Esophagus muscularis mucosa (tissue), 4 donors: ENCODE data around the gene NECTIN1. TPM values are rescaled to one million over a fixed set of nuclear protein-coding genes. Genes with fewer than 3 reads are reported as not detected.

ENCODE experiments used
- DNase-seq: peaks from one replicate; pipeline ENCODE4 v3.0.0-alpha.2; 2017; ENCODE audit errors: extremely low spot score
- H3K27ac ChIP-seq, 4 donors: fragments of 200-600 bp; sonication (generic); replicated peaks in 1 of 4; 1 replicate in 3 of 4; 2 replicates in 1 of 4; pipeline ENCODE4 v1.5.1; 2016 to 2019; ENCODE audit warnings: mild to moderate bottlenecking in 1 of 4
- H3K27me3 ChIP-seq, 4 donors: fragments of 200-600 bp; sonication (generic); one replicate each; pipeline versions ENCODE4 v1.5.1 to v1.6.0; 2016 to 2019
- H3K36me3 ChIP-seq, 4 donors: fragments of 200-600 bp; sonication (generic); one replicate each; pipeline ENCODE4 v1.5.1; 2016 to 2019
- H3K4me1 ChIP-seq, 4 donors: fragments of 200-600 bp; sonication (generic); one replicate each; pipeline ENCODE4 v1.5.1; 2016 to 2019
- H3K4me3 ChIP-seq, 4 donors: fragments of 200-600 bp; sonication (generic); 1 replicate in 2 of 4; 2 replicates in 2 of 4; pipeline ENCODE4 v1.5.1; 2016 to 2019; ENCODE audit warnings: mild to moderate bottlenecking in 4 of 4, moderate library complexity in 1 of 4
- H3K9me3 ChIP-seq, 4 donors: fragments of 200-600 bp; sonication (generic); 1 replicate in 3 of 4; 2 replicates in 1 of 4; pipeline ENCODE4 v1.5.1; 2016 to 2019
- EP300 ChIP-seq: sonication (generic); formaldehyde crosslinking; IDR thresholded peaks from one replicate; pipeline ENCODE4 v1.6.1; 2017; ENCODE audit warnings: antibody characterized with exemption
- POLR2A ChIP-seq: fragments of 450-650 bp; IDR thresholded peaks from one replicate; pipeline ENCODE4 v1.6.1; 2017; ENCODE audit warnings: antibody characterized with exemption, moderate library complexity, mild to moderate bottlenecking, low read depth
- POLR2AphosphoS5 ChIP-seq, 2 donors: sonication (generic); formaldehyde crosslinking; IDR thresholded peaks; one replicate each; pipeline ENCODE4 v1.6.1; 2017; ENCODE audit warnings: antibody characterized with exemption in 2 of 2
- WGBS: methylation state at CpG from one replicate; pipeline ENCODE4 v1.1.5; 2018; 5-methylcytosine and 5-hydroxymethylcytosine counted together
- intact Hi-C: fragments of 100-400 bp; cut with DNase I; formaldehyde crosslinking; loops from one replicate; pipeline ENCODE4 v1.15.1; 2023
- total RNA-seq, 4 donors: library from RNA; depleted of rRNA; stranded (reverse); fragments of >200 nt; gene quantifications; one replicate each; pipeline versions ENCODE4 v1.1.0 to v1.2.1, GENCODE V29; 2016
- TF ChIP-seq, protein P1 (sequence below), 3 experiments: fragments of 200-600 bp in 2 of 3; fragments of 450-650 bp in 1 of 3; sonication (generic) in 2 of 3; IDR thresholded peaks; one replicate each; pipeline ENCODE4 v1.5.1; 2017 to 2019; ENCODE audit warnings: antibody characterized with exemption in 3 of 3, mild to moderate bottlenecking in 2 of 3, moderate library complexity in 1 of 3

Gene NECTIN1
- total RNA-seq, 4 donors from 2014 or later = 1.7 to 4.0 (median 2.5) TPM

DNA sequence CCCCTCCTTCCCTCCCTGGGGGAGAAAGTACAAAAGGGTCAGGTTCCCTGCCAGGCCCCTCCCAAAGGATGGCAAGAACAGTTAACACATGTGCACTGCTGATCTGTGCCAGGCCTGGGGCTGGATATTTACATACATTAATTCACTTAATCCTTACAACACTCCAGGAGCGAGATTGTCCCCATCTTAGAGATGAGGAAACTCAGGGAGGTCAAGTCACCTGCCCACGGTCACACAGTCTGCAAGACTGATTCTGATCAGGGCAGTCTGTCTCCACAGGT, 36.5 kb downstream of the NECTIN1 start:
- Histone ChIP-seq H3K4me3 (no peak overlapping the region), H3K4me1 (peaks cover 0 to 8% (median 3%) of the 10 kb centered on the region in 4 donors), H3K27ac (no peak overlapping the region), H3K9me3 (no peaks in the 10 kb centered on the region), H3K36me3 (no peaks in the 10 kb centered on the region), H3K27me3 (no peaks in the 10 kb centered on the region)
- no peak for DNase-seq
- intact Hi-C loops = no loop called here
- TF ChIP-seq, protein P1, sequence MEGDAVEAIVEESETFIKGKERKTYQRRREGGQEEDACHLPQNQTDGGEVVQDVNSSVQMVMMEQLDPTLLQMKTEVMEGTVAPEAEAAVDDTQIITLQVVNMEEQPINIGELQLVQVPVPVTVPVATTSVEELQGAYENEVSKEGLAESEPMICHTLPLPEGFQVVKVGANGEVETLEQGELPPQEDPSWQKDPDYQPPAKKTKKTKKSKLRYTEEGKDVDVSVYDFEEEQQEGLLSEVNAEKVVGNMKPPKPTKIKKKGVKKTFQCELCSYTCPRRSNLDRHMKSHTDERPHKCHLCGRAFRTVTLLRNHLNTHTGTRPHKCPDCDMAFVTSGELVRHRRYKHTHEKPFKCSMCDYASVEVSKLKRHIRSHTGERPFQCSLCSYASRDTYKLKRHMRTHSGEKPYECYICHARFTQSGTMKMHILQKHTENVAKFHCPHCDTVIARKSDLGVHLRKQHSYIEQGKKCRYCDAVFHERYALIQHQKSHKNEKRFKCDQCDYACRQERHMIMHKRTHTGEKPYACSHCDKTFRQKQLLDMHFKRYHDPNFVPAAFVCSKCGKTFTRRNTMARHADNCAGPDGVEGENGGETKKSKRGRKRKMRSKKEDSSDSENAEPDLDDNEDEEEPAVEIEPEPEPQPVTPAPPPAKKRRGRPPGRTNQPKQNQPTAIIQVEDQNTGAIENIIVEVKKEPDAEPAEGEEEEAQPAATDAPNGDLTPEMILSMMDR (IDR thresholded peaks at IDR 0.05) = no peak
- no peak for TF ChIP-seq EP300
- 100% methylated on average over 2 of the region's 2 CpGs for WGBS

DNA sequence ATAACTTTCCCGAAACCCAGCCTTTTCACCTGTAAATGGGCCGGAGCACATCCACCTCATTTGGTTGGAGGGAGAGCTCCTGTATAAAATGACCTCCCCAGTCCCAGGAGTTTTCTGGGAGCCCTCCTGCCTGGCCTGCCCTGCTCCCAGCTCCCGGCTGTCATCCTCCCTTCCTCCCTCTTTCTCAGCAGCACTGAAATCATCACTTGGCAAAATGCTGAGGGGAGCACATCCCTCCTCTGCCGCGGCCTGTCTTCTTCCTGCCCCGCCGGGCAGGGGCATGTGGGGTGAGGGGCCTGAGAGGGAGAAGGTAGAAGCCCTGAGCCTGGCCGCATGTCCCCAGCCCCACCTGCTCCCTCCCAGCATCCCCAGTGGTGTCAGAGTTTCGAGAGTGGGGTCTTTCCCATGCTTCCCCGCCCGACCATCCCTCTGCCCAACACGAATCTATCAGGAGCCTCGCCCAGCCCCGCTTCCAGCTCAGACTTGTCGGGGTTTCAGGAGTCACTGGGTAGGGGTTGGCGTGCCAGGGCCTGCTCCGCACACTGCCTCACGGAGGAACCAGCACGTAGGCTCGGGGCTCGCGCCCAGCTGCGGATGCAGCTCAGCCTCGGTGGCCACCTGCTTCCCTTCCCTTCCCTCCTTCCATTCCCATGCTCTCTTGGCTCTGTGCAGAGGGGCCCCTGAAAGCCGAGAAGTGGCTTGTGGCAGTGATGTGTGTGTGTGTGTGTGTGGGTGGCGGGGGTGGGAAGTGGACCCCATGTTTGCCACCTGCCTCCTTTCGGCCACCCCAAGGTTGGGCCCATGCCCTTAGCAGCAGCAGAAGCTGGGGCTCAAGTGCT, 37.1 kb downstream of the NECTIN1 start:
- intact Hi-C loops = no loop called here
- Histone ChIP-seq H3K9me3 (no peaks in the 10 kb centered on the region), H3K4me3 (no peak overlapping the region), H3K4me1 (peaks cover 0 to 8% (median 3%) of the 10 kb centered on the region in 4 donors), H3K36me3 (no peaks in the 10 kb centered on the region), H3K27me3 (no peaks in the 10 kb centered on the region), H3K27ac (no peak overlapping the region)
- TF ChIP-seq, protein P1 (IDR thresholded peaks at IDR 0.05) = no peak
- no peak for TF ChIP-seq POLR2AphosphoS5 (IDR thresholded peaks at IDR 0.05)
- TF ChIP-seq EP300 = no peak
- TF ChIP-seq POLR2A = no peak
- WGBS = 87% methylated on average over 21 of the region's 27 CpGs
- DNase-seq = no peak

DNA sequence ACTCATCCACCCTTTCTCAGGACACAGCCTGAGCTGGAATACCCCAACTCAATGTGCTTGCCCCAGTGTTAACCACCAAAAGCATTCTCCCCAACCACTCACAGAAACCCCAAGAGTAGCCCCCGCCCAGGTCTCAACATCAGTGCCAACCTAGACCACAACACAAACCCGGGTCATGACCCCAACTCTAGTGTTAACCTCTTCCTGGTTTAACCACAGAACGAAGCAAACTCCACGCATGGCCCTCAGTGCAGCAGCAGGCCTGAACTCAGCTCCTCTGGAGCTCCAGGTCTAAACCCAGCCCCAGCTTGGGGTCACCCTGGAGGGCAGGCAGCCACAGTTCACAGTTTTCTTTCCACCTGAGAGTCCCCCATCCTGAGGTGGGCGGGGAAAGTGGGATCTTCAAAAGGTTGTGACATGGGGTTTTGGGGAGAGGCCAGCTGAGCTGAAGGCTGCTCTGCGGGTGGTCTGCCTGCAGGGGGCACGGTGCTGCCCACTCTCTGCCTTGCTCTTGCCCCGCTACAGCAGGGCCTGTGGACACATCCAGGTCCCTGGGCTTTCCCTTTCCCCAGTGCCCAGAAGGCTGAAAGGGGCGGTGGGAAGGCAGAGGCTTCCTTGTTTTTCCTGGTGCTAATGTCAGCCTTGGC, 37.9 kb downstream of the NECTIN1 start:
- intact Hi-C loops = no loop called here
- Histone ChIP-seq H3K27ac (no peak overlapping the region), H3K4me1 (peaks cover 0 to 8% (median 3%) of the 10 kb centered on the region in 4 donors), H3K4me3 (no peak overlapping the region), H3K36me3 (no peaks in the 10 kb centered on the region), H3K27me3 (no peaks in the 10 kb centered on the region), H3K9me3 (no peaks in the 10 kb centered on the region)
- no peak for TF ChIP-seq POLR2AphosphoS5 (IDR thresholded peaks at IDR 0.05)
- TF ChIP-seq, protein P1 (IDR thresholded peaks at IDR 0.05) = no peak
- TF ChIP-seq POLR2A = no peak
- no peak for TF ChIP-seq EP300
- 78% methylated on average over 9 of the region's 9 CpGs for WGBS
- DNase-seq = no peak

DNA sequence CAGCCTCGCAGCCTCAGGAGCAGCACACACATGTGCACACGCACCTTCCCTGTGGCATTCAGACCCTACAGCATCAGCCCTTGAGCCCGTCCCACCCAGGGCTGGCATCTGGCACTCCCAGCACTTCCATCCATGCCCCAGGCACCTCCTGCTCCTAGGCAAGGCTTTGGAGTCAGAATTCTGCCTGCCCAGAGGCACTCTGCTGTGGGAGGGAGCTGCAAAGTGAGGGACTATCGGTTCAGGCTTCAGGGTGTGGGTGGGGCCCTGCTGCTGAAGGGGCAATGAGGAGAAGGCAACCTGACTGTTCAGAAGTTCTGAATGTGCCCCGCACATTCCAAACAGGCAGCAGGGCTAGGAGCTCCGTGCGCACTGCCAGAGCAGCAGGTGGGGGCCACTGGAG, 39.7 kb downstream of the NECTIN1 start:
- H3K4me3 ChIP-seq = no peak overlapping the region
- no peak for DNase-seq
- WGBS = 96% methylated on average over 4 of the region's 7 CpGs
- intact Hi-C loops = no loop called here
- H3K4me1 ChIP-seq = peaks cover 7 to 14% (median 10%) of the 10 kb centered on the region in 4 donors
- TF ChIP-seq POLR2A (no peak), POLR2AphosphoS5 (IDR thresholded peaks at IDR 0.05) (no peak), EP300 (no peak)
- TF ChIP-seq, protein P1 (IDR thresholded peaks at IDR 0.05) = no peak
- H3K27ac ChIP-seq = no peak overlapping the region
- H3K9me3 ChIP-seq = no peaks in the 10 kb centered on the region
- H3K36me3 ChIP-seq = no peaks in the 10 kb centered on the region
- no peaks in the 10 kb centered on the region for H3K27me3 ChIP-seq

DNA sequence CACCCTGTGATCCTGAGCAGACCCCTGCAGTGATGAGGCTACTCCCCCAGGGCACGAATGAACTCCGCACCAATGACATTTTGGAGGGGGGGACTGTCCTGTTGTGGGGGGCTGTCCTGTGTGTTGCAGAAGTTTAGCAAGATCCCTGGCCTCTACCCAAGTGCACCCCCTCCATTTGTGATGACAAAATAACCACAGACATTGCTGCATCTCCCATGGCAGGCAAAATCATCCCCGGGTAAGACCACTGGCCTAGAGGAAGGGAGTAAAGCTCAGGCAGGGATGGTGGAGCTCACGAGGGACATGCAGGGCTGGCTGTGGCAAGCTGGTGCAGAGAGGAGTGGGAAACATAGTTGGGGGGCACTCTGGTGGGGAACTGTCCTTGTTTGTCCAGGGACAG, 40.6 kb downstream of the NECTIN1 start:
- Histone ChIP-seq H3K9me3 (no peaks in the 10 kb centered on the region), H3K4me1 (peaks cover 11 to 19% (median 13%) of the 10 kb centered on the region in 4 donors), H3K36me3 (no peaks in the 10 kb centered on the region), H3K27me3 (no peaks in the 10 kb centered on the region), H3K4me3 (no peak overlapping the region), H3K27ac (no peak overlapping the region)
- no peak for TF ChIP-seq POLR2A
- TF ChIP-seq EP300 = no peak
- TF ChIP-seq POLR2AphosphoS5 (IDR thresholded peaks at IDR 0.05) = no peak
- TF ChIP-seq, protein P1 (IDR thresholded peaks at IDR 0.05) = no peak
- intact Hi-C loops = no loop called here
- WGBS = 82% methylated on average over 2 of the region's 4 CpGs
- no peak for DNase-seq
